Activated T-helper 2 cell treated with anti-CD3 and anti-CD28 coated beads, Interferon-gamma antibody, Interleukin-2, Interleukin-4, amounts not matched to agents 10 μg/mL and 5 μg/mL and 100 μg/mL, durations not matched to agents 14 hours and 24 hours and 36 hours (primary cell): Measurements from ENCODE around the gene KRTAP10-1. TPM values are rescaled to one million over a fixed set of nuclear protein-coding genes. Genes with fewer than 3 reads are reported as not detected.
"Not testable (repeated sequence)": the region's sequence is repeated elsewhere in the genome, so short reads cannot be mapped to it uniquely, and the experiment has no call there.

Experiments used
- DNase-seq: peaks from one replicate; pipeline ENCODE4 v3.0.0; 2021; ENCODE audit warnings: low spot score
- H3K27ac Mint-ChIP-seq: one replicate; pipeline ENCODE4 v1.8.0; 2021; ENCODE audit warnings: mixed read lengths
- H3K27me3 Mint-ChIP-seq: one replicate; pipeline ENCODE4 v1.8.0; 2021; ENCODE audit warnings: low read depth, mixed read lengths
- H3K36me3 Mint-ChIP-seq: one replicate; pipeline ENCODE4 v1.8.0; 2021; ENCODE audit warnings: low read depth, mixed read lengths
- H3K4me1 Mint-ChIP-seq: one replicate; pipeline ENCODE4 v1.8.0; 2021; ENCODE audit warnings: low read depth, mixed read lengths
- H3K4me3 Mint-ChIP-seq: one replicate; pipeline ENCODE4 v1.8.0; 2021; ENCODE audit warnings: low read depth, mild to moderate bottlenecking, moderate library complexity, mixed read lengths
- H3K9me3 Mint-ChIP-seq: one replicate; pipeline ENCODE4 v1.8.0; 2021; ENCODE audit warnings: mixed read lengths
- intact Hi-C: fragments of 100-400 bp; cut with micrococcal nuclease; formaldehyde crosslinking; loops from one replicate; pipeline ENCODE4 v1.15.1; 2023
- total RNA-seq: library from RNA; stranded (reverse); gene quantifications from 2 replicates; pipeline ENCODE4 v1.2.3, GENCODE V29; 2022

The KRTAP10-1 gene, protein sequence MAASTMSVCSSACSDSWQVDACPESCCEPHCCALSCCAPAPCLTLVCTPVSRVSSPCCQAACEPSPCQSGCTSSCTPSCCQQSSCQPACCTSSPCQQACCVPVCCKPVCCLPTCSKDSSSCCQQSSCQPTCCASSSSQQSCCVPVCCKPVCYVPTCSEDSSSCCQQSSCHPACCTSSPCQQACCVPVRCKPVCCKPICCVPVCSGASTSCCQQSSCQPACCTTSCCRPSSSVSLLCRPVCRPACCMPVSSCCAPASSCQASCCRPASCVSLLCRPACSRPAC
- not detected in 2 replicates for total RNA-seq

DNA sequence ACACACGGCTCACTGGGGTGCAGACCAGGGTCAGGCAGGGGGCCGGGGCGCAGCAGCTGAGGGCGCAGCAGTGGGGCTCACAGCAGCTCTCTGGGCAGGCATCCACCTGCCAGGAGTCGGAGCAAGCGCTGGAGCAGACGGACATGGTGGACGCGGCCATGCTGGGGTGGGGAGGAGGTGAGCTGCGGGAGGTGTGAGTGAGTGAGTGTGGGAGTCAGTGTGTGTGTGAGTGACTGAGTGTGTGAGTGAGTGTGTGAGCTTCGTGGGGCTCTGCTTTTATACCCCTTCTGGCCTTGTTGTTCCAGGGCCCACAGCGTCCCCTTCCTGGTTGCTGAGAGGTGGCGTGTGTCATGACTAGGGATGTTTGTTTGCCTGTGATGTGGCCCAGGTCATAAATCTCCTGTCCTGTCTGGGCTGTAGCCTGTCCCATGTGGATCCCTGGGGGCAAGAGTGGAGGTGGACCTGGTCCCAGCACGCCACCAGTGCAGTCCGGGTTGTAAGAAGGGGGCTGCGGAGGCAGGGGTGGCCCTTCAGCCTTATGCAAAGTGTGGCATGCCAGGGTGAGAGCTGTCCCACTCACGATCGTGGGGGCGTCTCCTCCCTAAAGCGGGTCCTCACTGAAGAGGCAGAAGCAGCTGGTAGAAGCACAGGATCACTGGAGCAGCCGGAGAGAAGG, at the start of gene KRTAP10-1:
Gene KRTAP10-1 (minus strand): TSS at position 205 of the 676 bp plus-strand sequence. CDS start 45 bp downstream, at position 160.
- H3K36me3 Mint-ChIP-seq: no peaks in the 10 kb centered on the region
- no peaks in the 10 kb centered on the region for H3K27me3 Mint-ChIP-seq
- H3K27ac Mint-ChIP-seq: no peak within 1 kb of the TSS
- no peaks in the 10 kb centered on the region for H3K4me1 Mint-ChIP-seq
- H3K4me3 Mint-ChIP-seq: no peak within 1 kb of the TSS
- intact Hi-C loops: no loop called here
- DNase-seq: no peak
- H3K9me3 Mint-ChIP-seq: no peaks in the 10 kb centered on the region

DNA sequence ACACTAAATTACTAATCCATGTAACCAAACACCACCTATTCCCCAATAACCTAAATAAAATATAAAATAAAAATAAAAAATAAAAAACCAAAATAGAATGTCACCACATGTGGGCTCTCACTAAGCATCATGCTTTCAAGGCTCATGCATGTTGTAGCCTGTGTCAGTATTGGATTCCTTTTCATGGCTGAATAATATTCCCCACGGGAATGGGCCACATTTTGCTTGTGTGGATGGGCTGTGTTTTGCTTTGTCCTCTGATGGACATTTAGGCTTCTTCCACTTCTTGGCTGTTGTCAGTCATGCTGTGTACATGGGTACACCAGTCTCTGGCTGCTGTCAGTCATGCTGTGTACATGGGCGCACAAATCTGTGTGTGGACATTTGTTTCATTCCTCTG, 49.1 kb upstream of the KRTAP10-1 start:
- peaks cover 17% of the 10 kb centered on the region for H3K27me3 Mint-ChIP-seq
- no peak overlapping the region for H3K27ac Mint-ChIP-seq
- no peaks in the 10 kb centered on the region for H3K36me3 Mint-ChIP-seq
- H3K4me3 Mint-ChIP-seq: no peak overlapping the region
- H3K4me1 Mint-ChIP-seq: peaks cover 2% of the 10 kb centered on the region
- no peaks in the 10 kb centered on the region for H3K9me3 Mint-ChIP-seq
- intact Hi-C loops: no loop called here
- no peak for DNase-seq

DNA sequence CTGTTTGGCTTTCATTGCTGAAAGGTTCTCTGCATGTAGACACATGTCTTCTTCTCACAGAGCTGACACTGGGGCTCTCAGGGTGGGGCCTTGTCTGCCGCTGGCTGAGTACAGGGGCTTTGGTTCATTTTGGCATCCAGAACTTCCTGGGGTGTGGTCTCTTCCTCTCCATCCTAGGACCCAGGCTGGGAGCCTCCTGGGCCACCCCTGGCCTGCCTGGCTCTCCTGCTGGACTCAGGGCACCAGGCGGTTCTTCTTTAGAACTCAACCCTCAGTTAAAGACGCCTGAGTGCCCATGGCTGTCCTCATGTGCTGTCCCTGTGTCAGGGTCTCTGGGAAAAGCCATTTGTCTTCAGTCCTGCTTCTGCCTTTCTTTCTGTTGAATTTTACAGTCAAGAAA, 45.9 kb upstream of the KRTAP10-1 start:
- intact Hi-C loops: no loop called here

DNA sequence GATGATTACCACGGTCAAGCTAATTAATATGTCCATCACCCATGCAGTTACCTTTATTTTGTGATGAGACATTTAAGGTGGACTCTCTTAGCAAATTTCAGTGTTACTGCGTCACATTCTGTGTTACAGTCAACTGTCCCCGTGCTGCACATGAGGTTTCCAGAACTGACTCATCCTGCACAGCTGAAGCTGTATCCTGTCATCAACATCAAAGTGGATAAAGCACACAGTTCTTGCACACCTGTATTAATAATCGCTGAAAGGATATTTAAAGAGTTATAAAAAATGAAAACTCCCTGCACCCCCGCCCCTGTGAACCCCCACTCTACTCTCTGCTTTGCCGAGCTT, 43.8 kb upstream of the KRTAP10-1 start:
- Mint-ChIP-seq H3K36me3 (no peaks in the 10 kb centered on the region), H3K4me1 (peaks cover 6% of the 10 kb centered on the region), H3K4me3 (no peak overlapping the region), H3K9me3 (peaks cover 25% of the 10 kb centered on the region), H3K27ac (no peak overlapping the region), H3K27me3 (peaks cover 17% of the 10 kb centered on the region)
- intact Hi-C loops: no loop called here
- no peak for DNase-seq

More for the DNA sequence above, 45.9 kb upstream of the KRTAP10-1 start:
- no peaks in the 10 kb centered on the region for H3K36me3 Mint-ChIP-seq
- H3K4me1 Mint-ChIP-seq: peaks cover 6% of the 10 kb centered on the region
- H3K9me3 Mint-ChIP-seq: peaks cover 16% of the 10 kb centered on the region
- no peak overlapping the region for H3K4me3 Mint-ChIP-seq
- DNase-seq: no peak
- H3K27me3 Mint-ChIP-seq: peaks cover 17% of the 10 kb centered on the region
- no peak overlapping the region for H3K27ac Mint-ChIP-seq

DNA sequence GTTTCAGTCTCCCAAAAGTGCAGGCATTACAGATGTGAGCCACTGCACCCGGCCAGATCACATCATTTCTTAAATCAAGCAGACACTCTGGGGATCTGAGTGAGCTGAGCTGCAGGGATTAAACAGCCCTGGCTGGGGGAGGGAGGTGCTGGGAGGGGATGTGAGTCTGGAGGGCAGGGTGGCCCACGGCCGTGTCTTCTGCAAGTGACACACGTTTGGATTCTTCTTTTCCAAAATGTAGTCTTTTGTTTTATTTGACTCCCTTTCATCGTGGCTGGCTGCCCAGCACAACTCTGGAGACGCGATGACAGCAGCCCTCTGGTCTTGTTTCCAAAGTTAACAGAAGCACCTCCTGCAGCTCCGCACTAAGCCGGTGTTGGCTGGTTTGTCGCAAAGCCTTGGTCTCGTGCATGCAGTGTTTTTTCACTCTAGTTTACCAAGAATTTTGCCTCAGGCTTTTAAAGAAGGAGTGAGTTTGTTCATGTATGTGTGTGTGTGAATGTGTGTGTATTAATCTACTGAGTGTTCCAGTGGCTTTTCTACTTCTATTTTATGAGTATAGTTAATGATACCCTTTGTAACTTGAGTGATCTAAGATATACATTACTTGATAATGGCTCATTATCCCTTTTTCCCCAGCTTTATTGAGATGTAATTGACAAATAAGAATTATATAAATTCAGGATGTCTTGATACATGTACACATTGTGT, 43.2 kb upstream of the KRTAP10-1 start:
- Mint-ChIP-seq H3K27ac (no peak overlapping the region), H3K4me3 (no peak overlapping the region), H3K9me3 (peaks cover 28% of the 10 kb centered on the region), H3K36me3 (no peaks in the 10 kb centered on the region), H3K4me1 (peaks cover 6% of the 10 kb centered on the region), H3K27me3 (peaks cover 17% of the 10 kb centered on the region)
- intact Hi-C loops: no loop called here
- no peak for DNase-seq

DNA sequence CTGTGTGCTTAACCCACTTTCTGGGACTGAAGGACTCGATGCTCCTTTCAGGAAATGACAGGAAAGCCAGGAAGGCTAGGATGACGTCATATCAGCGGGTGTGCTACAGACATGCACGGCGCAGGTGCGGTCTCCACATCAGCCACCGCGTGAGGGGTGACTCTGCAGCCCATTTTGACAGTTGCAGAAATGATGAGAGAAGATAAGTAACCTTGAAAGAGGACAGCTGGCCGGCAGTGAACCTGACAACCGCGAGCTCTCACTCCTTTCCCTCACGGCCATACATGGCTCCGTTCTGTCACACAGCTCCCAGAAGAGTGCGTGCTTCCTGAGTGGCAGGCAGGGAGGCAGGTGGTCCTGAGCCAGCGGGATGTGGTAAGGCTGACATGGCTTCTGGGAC, 42.1 kb upstream of the KRTAP10-1 start:
- DNase-seq: no peak
- H3K9me3 Mint-ChIP-seq: peaks cover 38% of the 10 kb centered on the region
- no peak overlapping the region for H3K4me3 Mint-ChIP-seq
- intact Hi-C loops: no loop called here
- no peaks in the 10 kb centered on the region for H3K36me3 Mint-ChIP-seq
- peaks cover 12% of the 10 kb centered on the region for H3K27me3 Mint-ChIP-seq
- no peak overlapping the region for H3K27ac Mint-ChIP-seq
- peaks cover 6% of the 10 kb centered on the region for H3K4me1 Mint-ChIP-seq

DNA sequence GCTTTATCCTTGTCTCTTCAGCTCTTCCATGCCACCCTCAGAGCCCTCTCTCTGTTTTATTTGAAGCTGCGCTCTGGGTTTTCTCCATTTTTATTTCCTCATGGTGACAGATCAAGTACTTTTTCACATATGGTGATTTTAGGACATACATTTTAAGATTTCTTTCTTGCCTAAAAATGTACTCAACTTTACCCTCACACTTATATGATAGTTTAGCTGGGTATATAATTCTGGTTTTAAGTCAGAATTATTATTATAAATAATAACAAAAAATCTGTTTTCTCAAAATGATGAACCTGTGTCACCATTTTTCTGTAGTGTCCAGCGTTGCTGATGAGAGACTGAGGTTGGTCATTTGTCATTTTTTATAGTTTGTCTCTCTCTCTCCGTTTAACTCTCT, 41.2 kb upstream of the KRTAP10-1 start:
- intact Hi-C loops: no loop called here
- Mint-ChIP-seq H3K4me1 (peaks cover 6% of the 10 kb centered on the region), H3K4me3 (no peak overlapping the region), H3K36me3 (no peaks in the 10 kb centered on the region), H3K27ac (no peak overlapping the region), H3K27me3 (peaks cover 11% of the 10 kb centered on the region), H3K9me3 (peaks cover 42% of the 10 kb centered on the region)
- DNase-seq: no peak

DNA sequence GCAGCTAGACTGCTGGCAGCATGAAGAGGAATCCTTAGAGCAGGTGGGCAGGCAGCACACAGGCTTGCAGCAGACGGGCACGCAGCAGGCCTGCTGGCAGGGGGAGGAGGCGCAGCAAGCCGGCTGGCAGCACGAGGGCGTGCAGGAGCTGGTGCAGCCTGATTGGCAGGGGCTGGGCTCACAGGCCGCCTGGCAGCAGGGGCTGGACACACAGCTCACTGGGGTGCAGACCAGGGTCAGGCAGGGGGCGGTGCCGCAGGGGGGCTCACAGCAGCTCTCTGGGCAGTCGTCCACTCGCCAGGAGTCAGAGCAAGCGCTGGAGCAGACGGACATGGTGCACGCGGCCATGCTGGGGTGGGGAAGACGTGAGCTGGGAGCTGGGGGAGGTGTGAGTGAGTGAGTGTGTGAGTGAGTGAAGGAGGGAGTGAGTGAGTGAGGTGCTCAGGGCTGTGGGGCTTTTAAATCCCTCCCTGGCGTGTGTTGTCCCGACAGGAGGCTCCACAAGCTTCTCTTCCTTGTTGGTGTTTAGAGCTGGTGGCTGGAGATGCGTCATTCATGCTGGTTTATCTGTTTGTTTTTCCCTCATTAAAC, 40.3 kb upstream of the KRTAP10-1 start, which contains the start of gene KRTAP10-5:
Gene KRTAP10-5 (minus strand): TSS at position 374 of the 591 bp plus-strand sequence. CDS start 26 bp downstream, at position 348.
- H3K36me3 Mint-ChIP-seq, DNase-seq, H3K4me3 Mint-ChIP-seq, H3K27me3 Mint-ChIP-seq, H3K27ac Mint-ChIP-seq, intact Hi-C loops, H3K4me1 Mint-ChIP-seq: not testable (repeated sequence)
- peaks cover 48% of the 10 kb centered on the region for H3K9me3 Mint-ChIP-seq

DNA sequence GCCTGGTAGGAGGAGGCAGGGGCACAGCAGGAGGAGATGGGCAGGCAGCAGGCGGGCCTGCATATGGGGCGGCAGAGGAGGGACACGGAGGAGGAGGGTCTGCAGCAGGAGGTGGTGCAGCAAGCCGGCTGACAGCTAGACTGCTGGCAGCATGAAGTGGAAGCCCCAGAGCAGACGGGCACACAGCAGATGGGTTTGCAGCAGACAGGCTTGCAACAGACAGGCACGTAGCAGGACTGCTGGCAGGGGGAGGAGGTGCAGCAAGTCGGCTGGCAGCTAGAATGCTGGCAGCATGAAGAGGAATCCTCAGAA, 39.8 kb upstream of the KRTAP10-1 start:
- H3K4me3 Mint-ChIP-seq: no peak overlapping the region
- no peak for DNase-seq
- peaks cover 1% of the 10 kb centered on the region for H3K27me3 Mint-ChIP-seq
- peaks cover 6% of the 10 kb centered on the region for H3K4me1 Mint-ChIP-seq
- intact Hi-C loops: no loop called here
- no peak overlapping the region for H3K27ac Mint-ChIP-seq
- no peaks in the 10 kb centered on the region for H3K36me3 Mint-ChIP-seq
- peaks cover 48% of the 10 kb centered on the region for H3K9me3 Mint-ChIP-seq

DNA sequence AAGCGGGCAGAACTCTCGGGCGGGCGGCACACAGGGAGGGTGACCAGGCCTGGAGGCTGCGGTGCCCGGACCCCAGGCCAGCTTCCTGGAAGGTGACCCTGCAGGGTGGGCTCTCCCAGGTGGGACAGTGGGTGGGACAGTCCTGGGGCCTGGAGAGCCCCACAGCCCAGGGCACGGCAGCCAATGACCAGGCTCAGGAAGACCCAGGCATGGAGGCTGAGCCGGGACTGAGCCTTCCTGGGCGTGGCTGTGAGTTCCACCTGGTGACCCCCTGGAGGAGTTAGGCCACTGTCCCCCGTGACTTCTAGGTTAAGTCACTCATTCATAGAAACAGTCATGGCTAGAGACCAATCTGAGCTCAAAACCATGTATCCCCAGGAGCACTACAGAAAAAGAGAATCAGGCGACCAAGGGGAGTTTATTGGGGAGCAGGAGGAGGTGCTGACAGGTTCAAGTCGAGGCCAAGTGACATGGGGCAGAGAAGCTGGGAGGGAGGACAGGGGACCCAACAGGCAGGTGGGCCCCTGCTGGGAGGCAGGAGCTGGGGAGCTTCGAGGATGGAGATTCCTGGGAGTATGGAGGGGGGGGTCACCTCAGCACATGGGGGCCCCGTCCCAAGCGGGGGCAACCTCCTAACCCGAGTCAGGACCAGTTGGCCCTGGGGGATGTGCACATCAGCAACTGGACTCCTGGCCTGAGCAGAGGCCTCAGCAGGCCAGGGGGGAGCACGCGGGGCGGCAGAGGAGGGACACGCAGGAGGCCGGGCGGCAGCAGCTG, 39.2 kb upstream of the KRTAP10-1 start:
- intact Hi-C loops: no loop called here
- H3K4me3 Mint-ChIP-seq: no peak overlapping the region
- DNase-seq: no peak
- no peaks in the 10 kb centered on the region for H3K27me3 Mint-ChIP-seq
- H3K9me3 Mint-ChIP-seq: peaks cover 48% of the 10 kb centered on the region
- H3K27ac Mint-ChIP-seq: no peak overlapping the region
- H3K4me1 Mint-ChIP-seq: peaks cover 5% of the 10 kb centered on the region
- no peaks in the 10 kb centered on the region for H3K36me3 Mint-ChIP-seq

DNA sequence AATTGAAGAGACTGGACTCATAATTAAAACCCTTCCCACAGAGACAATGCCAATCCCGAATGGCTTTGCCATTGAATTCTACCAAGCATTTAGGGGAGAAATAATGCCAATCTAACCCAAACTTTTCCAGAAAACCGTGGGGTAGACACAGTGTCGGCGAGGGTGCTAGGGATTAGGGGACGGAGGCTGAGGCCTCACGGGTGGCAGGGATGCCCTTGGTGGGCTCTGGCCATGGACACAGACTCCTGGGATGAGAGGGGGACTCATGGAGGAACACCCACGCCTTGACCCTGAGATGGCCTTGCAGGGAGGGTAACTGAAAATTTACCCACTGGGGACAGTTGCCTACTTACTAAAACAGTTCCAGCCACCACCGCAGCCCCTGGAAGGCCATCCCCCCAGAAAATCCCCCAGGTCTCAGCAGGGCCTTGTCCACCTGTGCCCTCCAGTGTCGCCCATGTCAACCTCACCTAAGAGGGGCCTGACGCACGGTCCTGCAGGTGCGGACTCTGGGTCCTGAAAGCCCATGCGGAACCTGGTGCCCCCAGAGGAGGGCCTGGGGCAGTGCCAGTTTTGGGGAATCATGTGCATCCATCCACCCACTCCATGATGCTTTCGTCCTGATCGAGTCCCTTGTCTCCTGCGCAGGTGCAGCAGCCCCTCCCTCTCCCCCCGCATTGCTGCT, 38.5 kb upstream of the KRTAP10-1 start:
- peaks cover 48% of the 10 kb centered on the region for H3K9me3 Mint-ChIP-seq
- no peak overlapping the region for H3K4me3 Mint-ChIP-seq
- H3K4me1 Mint-ChIP-seq: no peaks in the 10 kb centered on the region
- H3K27ac Mint-ChIP-seq: no peak overlapping the region
- no peaks in the 10 kb centered on the region for H3K36me3 Mint-ChIP-seq
- intact Hi-C loops: no loop called here
- DNase-seq: no peak
- no peaks in the 10 kb centered on the region for H3K27me3 Mint-ChIP-seq

DNA sequence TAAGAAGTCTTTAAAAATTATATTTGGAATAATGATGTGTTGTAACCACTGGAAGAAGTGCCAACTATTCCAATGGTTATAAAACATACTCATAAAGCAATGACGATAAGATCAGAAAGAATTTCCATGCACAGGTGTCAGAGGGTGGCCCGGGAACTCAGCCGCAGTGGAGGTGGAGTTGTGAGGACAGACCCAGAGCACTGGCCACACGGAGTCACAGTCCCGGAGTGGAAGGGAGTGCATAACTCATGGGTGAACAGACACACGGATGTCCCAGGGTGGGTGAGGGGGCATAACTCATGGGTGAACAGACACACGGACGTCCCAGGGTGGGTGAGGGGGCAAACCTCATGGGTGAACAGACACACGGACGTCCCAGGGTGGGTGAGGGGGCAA, 36.0 kb upstream of the KRTAP10-1 start:
- peaks cover 33% of the 10 kb centered on the region for H3K9me3 Mint-ChIP-seq
- H3K4me1 Mint-ChIP-seq: no peaks in the 10 kb centered on the region

More for the DNA sequence above, 36.0 kb upstream of the KRTAP10-1 start:
- no peak overlapping the region for H3K4me3 Mint-ChIP-seq
- H3K27ac Mint-ChIP-seq: no peak overlapping the region
- DNase-seq: no peak
- intact Hi-C loops: no loop called here
- no peaks in the 10 kb centered on the region for H3K27me3 Mint-ChIP-seq
- no peaks in the 10 kb centered on the region for H3K36me3 Mint-ChIP-seq
